ENCODE results near the gene PWP1. TPM values are rescaled to one million over a fixed set of nuclear protein-coding genes. Genes with fewer than 3 reads are reported as not detected.

Gene PWP1
- 35.6 TPM for total RNA-seq

GRCh38 chr12:107685360-107686248, at the start of gene PWP1:
Gene PWP1, plus strand, starts transcription at chr12:107685799. Its CDS starts 101 bp downstream, at chr12:107685900.
- peak; percentile 94 for DNase-seq (ENCODE audit: low spot score)

GRCh38 chr12:107641154-107641553, 44.4 kb upstream of the PWP1 start:
- DNase-seq (ENCODE audit: low spot score) = no peak

GRCh38 chr12:107642240-107642639, 43.4 kb upstream of the PWP1 start:
- DNase-seq (ENCODE audit: low spot score) = no peak

DNA sequence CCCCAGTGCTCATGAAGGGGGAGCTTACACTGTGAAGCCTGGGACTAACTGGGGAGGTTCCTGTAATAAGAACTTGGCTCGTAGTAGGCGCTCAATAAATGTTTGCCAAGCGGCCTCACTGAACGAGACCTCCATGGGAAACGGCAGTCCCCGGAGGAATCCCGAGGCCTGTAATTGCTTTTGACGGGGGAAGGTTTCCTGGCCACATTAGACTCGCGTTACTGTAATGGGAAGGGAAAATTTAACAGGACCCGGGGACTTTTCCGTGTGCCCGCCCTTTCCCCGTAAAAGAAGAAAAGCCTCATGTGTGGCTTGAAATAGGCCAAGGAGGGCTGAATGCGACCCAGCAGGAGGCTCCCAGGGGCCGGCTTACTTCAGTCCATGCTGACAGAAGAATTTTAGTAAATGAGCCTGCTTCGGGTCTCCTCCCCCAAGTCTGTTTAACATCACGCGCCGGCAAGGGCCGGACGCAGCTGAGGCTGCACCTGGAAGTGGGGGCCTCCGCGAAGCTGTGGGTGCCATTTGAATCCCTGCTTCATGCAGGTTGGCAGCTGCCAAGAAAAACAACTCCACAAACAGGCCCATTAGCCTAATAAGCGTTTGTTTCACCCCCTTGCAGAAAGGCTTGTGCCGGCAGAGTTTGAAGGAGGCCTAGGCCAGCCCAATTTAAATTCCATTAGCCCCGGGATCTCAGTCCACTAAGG, 39.8 kb upstream of the PWP1 start:
- DNase-seq (ENCODE audit: low spot score) = no peak

DNA sequence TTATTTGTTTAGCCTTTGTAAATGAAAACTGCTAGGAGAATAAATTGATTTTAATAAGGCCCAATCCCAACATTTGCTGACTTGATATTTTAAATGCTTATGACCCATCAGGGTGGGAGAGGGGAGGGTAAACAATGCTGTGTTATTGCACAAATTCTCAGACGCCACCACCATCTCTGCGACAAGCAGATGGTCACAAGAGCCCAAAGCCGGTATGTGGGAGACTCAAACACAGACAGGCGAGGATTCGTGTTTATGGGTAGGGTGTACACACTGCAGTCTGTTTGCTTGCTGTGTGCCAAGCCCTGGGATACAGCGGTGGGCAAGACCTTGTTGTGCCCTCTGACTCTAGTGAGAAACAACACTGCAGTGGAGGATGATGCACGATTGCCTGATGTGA, 39.2 kb upstream of the PWP1 start:
- DNase-seq (ENCODE audit: low spot score) = no peak

DNA sequence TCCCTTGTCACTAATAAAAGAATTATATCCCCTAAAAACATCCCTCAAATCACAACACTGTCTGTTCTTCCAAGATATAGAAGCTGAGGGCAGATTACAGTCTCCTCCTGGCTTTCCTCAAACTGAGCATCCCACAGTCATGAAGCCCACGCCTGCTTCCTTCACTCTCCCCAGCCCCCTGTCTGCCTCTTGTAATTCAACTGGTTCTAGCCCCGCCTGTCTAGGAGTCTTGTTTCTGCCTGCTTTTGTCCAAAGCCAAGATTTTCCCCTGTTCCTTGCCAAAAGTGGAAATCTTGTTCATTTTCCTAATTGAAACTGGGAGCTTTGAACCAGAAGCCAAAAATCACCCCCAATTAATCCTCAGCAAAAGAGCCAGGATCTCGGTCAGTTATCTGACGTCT, 35.9 kb upstream of the PWP1 start:
- DNase-seq (ENCODE audit: low spot score) = no peak

DNA sequence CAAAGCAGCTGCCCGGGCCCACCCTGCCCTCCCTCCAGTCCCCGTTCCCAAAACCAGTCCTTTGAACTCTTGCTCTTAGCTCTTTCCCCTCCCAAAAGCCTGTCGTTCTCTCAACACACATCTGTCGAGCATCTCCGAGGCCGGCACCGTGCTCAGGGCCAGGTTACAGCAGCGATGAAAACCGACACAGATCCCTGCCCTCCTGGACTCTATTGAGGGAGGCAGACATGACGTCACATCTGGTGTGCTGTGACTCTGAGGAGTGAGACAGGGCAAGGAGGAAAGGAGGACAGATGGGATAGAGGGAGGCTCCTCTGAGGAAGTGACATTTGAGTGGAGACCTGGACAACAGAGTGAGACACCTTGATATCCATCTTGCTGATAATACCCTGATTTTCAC, 34.6 kb upstream of the PWP1 start:
- no peak for DNase-seq (ENCODE audit: low spot score)

DNA sequence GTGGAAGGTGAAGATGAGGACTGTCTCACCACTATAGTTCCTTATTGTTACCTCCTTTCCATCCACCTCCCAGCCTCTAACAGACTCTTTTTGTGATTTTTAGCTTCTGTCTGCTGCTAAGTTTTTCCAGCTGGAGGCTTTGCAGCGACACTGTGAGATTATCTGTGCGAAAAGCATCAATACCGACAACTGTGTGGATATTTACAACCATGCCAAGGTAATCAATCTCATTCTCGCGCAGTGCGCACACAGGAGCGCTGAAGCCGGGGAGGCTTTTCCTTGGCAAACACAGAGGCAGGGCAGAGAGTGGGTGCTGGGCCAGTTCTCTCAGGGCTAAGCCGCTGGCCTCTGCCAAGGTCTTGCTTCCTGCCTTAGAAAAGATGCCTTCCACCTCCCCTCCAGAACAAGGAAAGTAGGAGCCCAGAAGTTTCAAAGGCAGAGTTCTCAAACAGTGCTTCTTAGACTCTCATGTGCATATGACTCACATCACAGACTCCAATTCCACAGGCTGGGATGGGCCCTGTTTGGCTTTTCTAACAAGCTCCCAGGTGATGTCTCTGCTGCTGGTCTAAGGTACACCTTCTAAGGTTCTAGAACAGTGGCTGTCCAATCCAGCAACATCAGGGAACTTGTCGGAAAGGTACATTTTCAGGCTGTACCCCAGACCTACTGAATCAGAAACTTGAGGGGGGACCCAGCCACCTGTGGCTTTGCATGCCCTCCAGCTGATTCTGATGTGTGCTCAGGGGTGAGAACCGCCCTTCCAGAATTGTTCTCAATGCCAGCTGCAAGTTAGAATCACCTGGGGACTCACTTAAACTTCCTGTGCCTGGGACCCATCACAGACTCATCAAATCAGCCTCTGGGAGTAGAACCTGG, 33.8 kb upstream of the PWP1 start:
- no peak for DNase-seq (ENCODE audit: low spot score)

GRCh38 chr12:107653519-107653918, 32.1 kb upstream of the PWP1 start:
- DNase-seq (ENCODE audit: low spot score) = no peak

GRCh38 chr12:107654873-107655272, 30.7 kb upstream of the PWP1 start:
- no peak for DNase-seq (ENCODE audit: low spot score)

DNA sequence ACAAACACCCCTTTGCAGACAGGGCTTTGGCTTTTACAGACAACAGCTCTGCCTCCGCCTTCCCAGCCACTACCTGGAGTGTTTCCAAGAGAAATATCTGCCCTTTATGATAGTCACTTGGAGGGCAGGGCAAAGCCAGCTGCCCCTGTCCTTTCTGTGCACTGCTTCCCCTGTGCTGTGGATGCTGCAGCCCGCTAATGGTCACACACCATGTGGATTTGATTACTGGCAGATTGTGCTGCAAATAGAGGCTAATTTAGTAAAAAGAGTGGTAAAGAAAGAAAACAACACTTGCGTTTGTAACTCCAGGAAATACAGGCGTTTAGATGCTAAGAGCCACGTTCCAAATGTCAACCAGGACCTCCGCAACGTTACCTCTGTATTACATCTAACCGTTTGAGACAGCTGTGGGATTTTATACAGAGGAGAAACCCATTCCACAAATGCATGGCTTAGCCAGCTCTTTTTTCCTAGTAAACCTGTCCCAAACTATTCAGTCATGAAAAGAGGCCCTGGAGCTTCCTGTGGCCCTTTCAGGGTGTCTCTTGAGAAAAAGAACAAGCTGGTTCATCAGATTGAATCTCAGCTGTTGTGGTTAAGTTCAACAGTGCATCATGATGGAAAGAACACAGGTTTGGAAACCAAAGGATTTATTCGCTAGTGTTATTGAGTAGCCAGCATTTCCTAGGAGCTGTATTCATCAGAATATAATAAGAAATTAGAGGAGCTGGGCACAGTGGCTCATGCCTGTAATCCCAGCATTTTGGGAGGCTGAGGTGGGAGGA, 30.1 kb upstream of the PWP1 start:
- DNase-seq (ENCODE audit: low spot score) = no peak

DNA sequence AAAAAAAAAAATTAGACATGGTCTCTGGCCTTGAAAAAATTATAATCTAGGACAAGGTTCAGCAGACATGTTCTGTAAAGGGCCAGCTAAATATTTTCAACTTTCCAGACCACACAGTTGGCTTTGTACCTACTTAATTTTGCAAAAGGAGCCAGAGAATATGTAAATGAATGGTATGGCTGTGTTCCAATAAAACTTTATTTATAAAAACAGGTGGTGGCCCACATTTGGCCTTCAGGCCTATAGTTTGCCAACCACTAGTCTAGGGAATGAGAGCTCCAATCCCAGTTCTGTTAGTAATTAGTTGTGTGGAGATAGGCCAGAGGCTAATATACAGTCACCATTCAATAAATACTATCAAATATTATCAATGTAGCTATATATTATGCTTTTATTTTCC, 29.3 kb upstream of the PWP1 start:
- no peak for DNase-seq (ENCODE audit: low spot score)

- DNase-seq (ENCODE audit: low spot score) = no peak
Measured at GRCh38 chr12:107657133-107657532, 28.5 kb upstream of the PWP1 start.

DNA sequence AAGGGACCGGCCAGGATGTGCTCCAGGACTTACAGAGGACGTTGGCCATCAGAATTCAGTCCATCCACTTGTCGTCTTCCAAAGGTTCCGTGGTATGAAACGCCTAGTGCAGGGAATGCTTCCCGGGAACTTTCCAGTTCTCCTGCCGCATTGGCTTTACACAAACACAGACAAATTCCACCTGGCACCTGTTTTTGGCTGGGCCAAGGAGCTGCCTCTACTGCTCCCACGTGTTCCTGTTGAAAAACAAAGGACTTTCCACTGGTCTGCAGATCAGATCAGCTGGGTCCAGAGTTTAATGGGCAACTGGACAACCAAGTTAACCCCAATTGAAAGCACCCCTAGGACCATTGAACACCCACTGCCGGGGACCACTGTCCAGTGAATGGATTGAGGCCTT, 28.0 kb upstream of the PWP1 start:
- DNase-seq (ENCODE audit: low spot score) = no peak

GRCh38 chr12:107660235-107660634, 25.4 kb upstream of the PWP1 start:
- no peak for DNase-seq (ENCODE audit: low spot score)

DNA sequence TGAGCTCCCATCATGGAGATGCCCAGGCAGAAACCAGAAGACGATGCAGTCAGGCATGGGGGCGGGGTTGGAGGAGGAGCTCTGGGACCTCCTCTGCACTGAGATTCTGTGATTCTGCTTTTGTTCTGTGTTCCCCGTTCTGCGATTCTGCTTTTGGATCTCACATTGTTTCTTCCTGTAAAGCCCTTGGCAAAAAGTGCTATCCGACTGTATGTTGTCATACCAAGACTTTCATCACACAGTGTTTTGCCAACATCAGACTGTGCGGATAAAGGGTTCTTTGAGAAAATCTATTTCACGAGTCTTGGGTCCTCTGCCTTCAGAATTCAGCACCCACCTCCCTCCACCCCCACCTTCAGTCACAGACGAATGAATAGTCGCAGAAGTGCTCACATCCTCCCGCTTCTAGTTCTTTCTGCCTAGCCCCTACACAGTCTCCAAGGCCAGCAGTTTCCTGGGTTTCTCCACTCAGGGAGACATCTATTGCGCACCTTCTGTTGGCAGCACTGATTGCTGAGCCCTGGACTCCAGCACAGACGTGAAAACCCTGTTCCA, 24.7 kb upstream of the PWP1 start:
- DNase-seq (ENCODE audit: low spot score) = no peak

GRCh38 chr12:107661830-107662229, 23.8 kb upstream of the PWP1 start:
- DNase-seq (ENCODE audit: low spot score) = no peak

DNA sequence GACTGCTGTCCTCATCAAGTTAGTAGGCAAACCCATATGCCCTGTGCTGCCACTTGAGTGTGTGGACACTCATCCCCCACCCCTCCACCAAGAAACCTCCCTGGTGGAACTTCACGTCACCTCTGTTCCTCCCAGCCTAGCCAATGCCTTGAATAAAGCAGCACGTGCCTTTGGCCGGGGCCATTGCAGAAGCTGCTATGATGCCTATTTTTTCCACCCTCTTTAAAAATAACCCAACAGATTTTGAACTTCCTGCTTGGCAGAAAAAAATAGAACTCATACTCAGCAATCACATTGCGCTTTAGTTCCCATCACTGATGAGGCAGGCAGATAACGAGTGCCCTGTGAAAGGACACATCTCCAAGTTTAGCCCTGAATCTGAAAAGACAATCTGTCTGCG, 23.1 kb upstream of the PWP1 start:
- no peak for DNase-seq (ENCODE audit: low spot score)

- no peak for DNase-seq (ENCODE audit: low spot score)
Measured at GRCh38 chr12:107663277-107663676, 22.3 kb upstream of the PWP1 start.

GRCh38 chr12:107666009-107666408, 19.6 kb upstream of the PWP1 start:
- DNase-seq (ENCODE audit: low spot score) = no peak

DNA sequence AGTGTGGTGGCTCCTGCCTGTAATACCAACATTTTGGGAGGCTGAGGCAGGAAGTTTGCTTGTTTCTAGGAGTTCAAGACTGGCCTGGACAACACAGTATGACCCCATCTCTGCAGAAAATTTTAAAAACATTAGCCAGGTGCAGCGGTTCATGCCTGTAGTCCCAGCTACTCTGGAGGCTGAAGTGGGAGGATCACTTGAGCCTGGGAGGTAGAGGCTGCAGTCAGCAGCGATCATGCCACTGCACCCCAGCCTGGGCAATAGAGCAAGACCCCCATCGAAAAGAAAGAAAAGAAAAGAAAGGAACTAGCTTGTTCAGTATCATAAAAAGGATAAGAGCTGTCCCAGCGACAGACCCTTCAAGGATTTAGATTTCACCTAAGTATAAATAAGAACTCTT, 18.1 kb upstream of the PWP1 start:
- no peak for DNase-seq (ENCODE audit: low spot score)

Data from ureter (tissue), 1 donor.